Ovary (tissue), 9 donors: ENCODE results near the gene EYS. TPM values are rescaled to one million over a fixed set of nuclear protein-coding genes. Genes with fewer than 3 reads are reported as not detected.

Source experiments
- DNase-seq, 5 donors: peaks; one replicate each; pipeline ENCODE4 v3.0.0-alpha.2; 2019 to 2020
- H3K27ac ChIP-seq, 2 donors: fragments of 200-600 bp; one replicate each; pipeline versions ENCODE4 v1.5.1 to v1.8.0; 2019 to 2022
- H3K27me3 ChIP-seq: fragments of 200-600 bp; one replicate; pipeline ENCODE4 v1.8.0; 2022
- H3K36me3 ChIP-seq: fragments of 200-600 bp; sonication (generic); one replicate; pipeline ENCODE4 v1.5.1; 2019
- H3K4me1 ChIP-seq: one replicate; pipeline ENCODE4 v1.8.1; 2013; ENCODE audit warnings: mild to moderate bottlenecking, moderate library complexity; ENCODE audit not compliant: insufficient read depth
- H3K4me3 ChIP-seq: fragments of 200-600 bp; sonication (generic); one replicate; pipeline ENCODE4 v1.5.1; 2017
- H3K9me3 ChIP-seq, 2 donors: fragments of 200-600 bp in 1 of 2; sonication (generic) in 1 of 2; one replicate each; pipeline versions ENCODE4 v1.5.1 to v1.8.1; 2013 to 2019; ENCODE audit warnings: mild to moderate bottlenecking in 1 of 2, moderate library complexity in 1 of 2
- EP300 ChIP-seq: sonication (generic); formaldehyde crosslinking; IDR thresholded peaks from one replicate; pipeline ENCODE4 v1.6.1; 2017; ENCODE audit warnings: antibody characterized with exemption
- POLR2A ChIP-seq: fragments of 450-650 bp; IDR thresholded peaks from one replicate; pipeline ENCODE4 v1.6.1; 2017; ENCODE audit warnings: antibody characterized with exemption, mild to moderate bottlenecking, moderate library complexity
- WGBS, 3 donors: extraction: QIAGEN DNeasy Blood & Tissue Kit in 1 of 3; methylation state at CpG; one replicate each; pipeline versions ENCODE4 v1.1.5 to v1.1.7; 2013 to 2017; 5-methylcytosine and 5-hydroxymethylcytosine counted together
- intact Hi-C, 4 donors: fragments of 100-400 bp; cut with DNase I; formaldehyde crosslinking; loops; one replicate each; pipeline versions ENCODE4 v1.11.0 to v1.15.1; 2022 to 2023
- polyA plus RNA-seq, 2 donors: library from polyadenylated mRNA; stranded (reverse); fragments of 200-250 nt in 1 of 2; fragments of 350-450 nt in 1 of 2; fragmentation: Illumina TruSeq in 1 of 2; extraction: RNeasy Lipid Tissue Mini Kit (QIAGEN cat#74804) in 1 of 2; gene quantifications; one replicate each; pipeline ENCODE4 v1.2.3, GENCODE V29; 2013 to 2014
- total RNA-seq, 7 donors: library from RNA; depleted of rRNA in 2 of 7; stranded (reverse); fragments of >200 nt in 2 of 7; fragmentation: NEBNext Ultra II Directional in 3 of 7; extraction: Animal tissue kit (Norgen Biotek cat#: 25700) in 3 of 7; gene quantifications; one replicate each; pipeline versions ENCODE4 v1.1.0 to v1.2.4, GENCODE V29; 2016 to 2023
- TF ChIP-seq, protein P1 (sequence below), 3 donors: fragments of 450-650 bp in 2 of 3; fragments of 200-600 bp in 1 of 3; IDR thresholded peaks; one replicate each; pipeline versions ENCODE4 v1.5.1 to v1.8.0; 2016 to 2022; ENCODE audit warnings: antibody characterized with exemption in 3 of 3, mild to moderate bottlenecking in 1 of 3
- donor health status: DM: no; HTN: no; CAD: no; lungs with moderate emphysema.
- donor health status: DM: no; HTN: no; CAD: no.
- donor health status: Bipolar disorder and iron deficiency.
- donor health status: DM: yes; HTN: yes; CAD: no.
- donor health status: DM: no; HTN: no; CAD: no.
- donor health status: DM: yes; HTN: yes; CAD: no.

The EYS gene
- total and polyA plus RNA-seq, 9 donors, result under 0.01 to 0.03 (median 0.01) TPM; not detected in 6

DNA sequence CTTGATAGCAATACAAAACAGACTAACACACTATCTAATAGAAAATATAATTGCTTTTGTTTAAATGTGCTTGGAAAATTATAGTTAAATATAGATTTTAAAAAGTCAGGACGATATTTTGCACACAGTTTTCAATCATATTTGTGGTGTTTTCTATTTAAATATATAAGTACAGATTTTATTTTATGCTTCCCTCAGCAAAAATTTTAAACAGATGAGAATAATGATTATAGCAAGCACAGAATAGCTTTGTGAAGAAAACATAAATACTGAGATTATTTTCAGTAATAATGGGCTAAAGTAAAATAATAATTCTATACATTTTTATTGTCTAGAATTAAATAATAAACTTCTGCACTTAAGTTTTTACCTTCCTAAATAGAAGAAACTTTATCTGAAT lies 1262.0 kb downstream of the EYS start:
- no peaks in the 10 kb centered on the region for H3K27me3 ChIP-seq
- no peak for DNase-seq
- H3K9me3 ChIP-seq, result no peaks in the 10 kb centered on the region
- H3K36me3 ChIP-seq, result no peaks in the 10 kb centered on the region
- WGBS, 3 donors, result 70 to 77% (median 70%) methylated on average over 1 of the region's 1 CpG
- TF ChIP-seq POLR2A (no peak), EP300 (no peak)
- TF ChIP-seq, protein P1, sequence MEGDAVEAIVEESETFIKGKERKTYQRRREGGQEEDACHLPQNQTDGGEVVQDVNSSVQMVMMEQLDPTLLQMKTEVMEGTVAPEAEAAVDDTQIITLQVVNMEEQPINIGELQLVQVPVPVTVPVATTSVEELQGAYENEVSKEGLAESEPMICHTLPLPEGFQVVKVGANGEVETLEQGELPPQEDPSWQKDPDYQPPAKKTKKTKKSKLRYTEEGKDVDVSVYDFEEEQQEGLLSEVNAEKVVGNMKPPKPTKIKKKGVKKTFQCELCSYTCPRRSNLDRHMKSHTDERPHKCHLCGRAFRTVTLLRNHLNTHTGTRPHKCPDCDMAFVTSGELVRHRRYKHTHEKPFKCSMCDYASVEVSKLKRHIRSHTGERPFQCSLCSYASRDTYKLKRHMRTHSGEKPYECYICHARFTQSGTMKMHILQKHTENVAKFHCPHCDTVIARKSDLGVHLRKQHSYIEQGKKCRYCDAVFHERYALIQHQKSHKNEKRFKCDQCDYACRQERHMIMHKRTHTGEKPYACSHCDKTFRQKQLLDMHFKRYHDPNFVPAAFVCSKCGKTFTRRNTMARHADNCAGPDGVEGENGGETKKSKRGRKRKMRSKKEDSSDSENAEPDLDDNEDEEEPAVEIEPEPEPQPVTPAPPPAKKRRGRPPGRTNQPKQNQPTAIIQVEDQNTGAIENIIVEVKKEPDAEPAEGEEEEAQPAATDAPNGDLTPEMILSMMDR (IDR thresholded peaks at IDR 0.05), result no peak
- intact Hi-C loops, result loop anchor here in 1 of 4 donors (5.0 kb wide), 1 partner anchor 1608 kb away; no protein-coding TSS in a partner anchor
- no peak overlapping the region for H3K27ac ChIP-seq
- H3K4me1 ChIP-seq, result no peaks in the 10 kb centered on the region
- no peak overlapping the region for H3K4me3 ChIP-seq

DNA sequence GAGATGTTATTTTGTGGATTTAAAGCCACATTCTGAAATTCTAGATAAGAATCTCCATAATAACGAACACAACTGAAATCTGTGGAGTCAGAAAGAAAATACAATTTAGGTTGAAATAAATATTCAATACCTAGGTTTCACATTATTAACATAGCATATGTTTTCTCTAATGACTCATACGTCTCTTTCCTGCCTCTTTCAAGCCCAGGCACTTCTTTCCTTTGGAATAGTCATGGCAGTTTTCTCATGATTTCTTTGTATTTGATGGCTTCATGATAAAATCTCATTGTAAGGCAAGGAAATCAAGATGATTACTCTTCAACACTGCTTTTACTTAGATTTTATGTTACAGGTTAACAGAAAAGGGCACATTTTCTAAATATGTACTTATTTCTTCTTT lies 1267.8 kb downstream of the EYS start:
- intact Hi-C loops, result no loop called here
- Histone ChIP-seq H3K27me3 (no peaks in the 10 kb centered on the region), H3K4me3 (no peak overlapping the region), H3K9me3 (no peaks in the 10 kb centered on the region), H3K36me3 (no peaks in the 10 kb centered on the region), H3K27ac (no peak overlapping the region), H3K4me1 (no peaks in the 10 kb centered on the region)
- whole genome bisulfite sequencing, 3 donors, result 73 to 81% (median 80%) methylated on average over 2 of the region's 2 CpGs
- no peak for DNase-seq
- no peak for TF ChIP-seq EP300

DNA sequence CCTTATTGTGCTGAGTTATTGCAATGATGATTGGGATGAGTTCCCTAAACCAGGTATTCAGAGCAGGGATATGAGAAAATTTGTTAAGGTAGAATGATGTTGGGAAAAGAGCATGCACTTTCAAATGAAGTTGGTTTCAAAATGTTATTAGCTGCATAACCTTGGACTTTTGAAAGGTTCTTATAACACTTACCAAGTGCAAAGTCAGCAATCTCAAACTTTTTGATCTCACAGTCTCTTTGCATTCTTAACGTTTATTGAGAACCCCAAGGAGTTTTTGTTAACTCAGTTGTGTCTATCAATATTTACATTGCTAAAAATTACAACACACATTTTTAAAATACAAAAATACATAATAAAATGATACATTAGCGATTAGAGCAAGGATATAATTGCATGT lies 1269.0 kb downstream of the EYS start:
- 9 to 28% (median 10%) methylated on average over 2 of the region's 2 CpGs for WGBS, 3 donors
- Histone ChIP-seq H3K9me3 (no peaks in the 10 kb centered on the region), H3K27me3 (no peaks in the 10 kb centered on the region), H3K27ac (no peak overlapping the region), H3K36me3 (no peaks in the 10 kb centered on the region), H3K4me1 (no peaks in the 10 kb centered on the region), H3K4me3 (no peak overlapping the region)
- intact Hi-C loops, result no loop called here
- no peak for DNase-seq
- no peak for TF ChIP-seq EP300
- TF ChIP-seq POLR2A, result no peak
- TF ChIP-seq, protein P1 (IDR thresholded peaks at IDR 0.05), result no peak

DNA sequence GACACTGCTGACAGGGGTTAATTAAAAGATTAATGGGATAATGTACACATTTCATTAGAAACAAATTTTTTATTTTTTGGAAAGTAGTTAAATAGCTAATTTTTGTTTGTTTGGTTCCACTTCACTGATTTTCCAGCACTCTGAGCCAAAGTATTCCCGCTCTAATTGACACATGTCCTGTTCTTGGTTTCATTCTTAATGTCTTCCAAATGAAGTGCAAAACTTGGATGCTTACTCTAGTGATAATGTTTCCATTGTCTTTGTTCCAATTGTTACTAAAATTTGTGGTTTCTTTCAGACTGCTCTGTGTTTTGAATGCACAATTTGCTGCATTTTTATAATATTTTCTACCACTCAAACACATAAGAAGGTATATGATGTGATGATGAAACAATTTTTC lies 1277.1 kb downstream of the EYS start:
- WGBS, 3 donors, result 93 to 97% (median 96%) methylated on average over 1 of the region's 1 CpG
- H3K27ac ChIP-seq, result no peak overlapping the region
- H3K9me3 ChIP-seq, result no peaks in the 10 kb centered on the region
- no peaks in the 10 kb centered on the region for H3K36me3 ChIP-seq
- intact Hi-C loops, result no loop called here
- H3K4me3 ChIP-seq, result no peak overlapping the region
- H3K27me3 ChIP-seq, result no peaks in the 10 kb centered on the region
- no peaks in the 10 kb centered on the region for H3K4me1 ChIP-seq
- DNase-seq, result no peak
- TF ChIP-seq EP300 (no peak), POLR2A (no peak)
- TF ChIP-seq, protein P1 (IDR thresholded peaks at IDR 0.05), result no peak

DNA sequence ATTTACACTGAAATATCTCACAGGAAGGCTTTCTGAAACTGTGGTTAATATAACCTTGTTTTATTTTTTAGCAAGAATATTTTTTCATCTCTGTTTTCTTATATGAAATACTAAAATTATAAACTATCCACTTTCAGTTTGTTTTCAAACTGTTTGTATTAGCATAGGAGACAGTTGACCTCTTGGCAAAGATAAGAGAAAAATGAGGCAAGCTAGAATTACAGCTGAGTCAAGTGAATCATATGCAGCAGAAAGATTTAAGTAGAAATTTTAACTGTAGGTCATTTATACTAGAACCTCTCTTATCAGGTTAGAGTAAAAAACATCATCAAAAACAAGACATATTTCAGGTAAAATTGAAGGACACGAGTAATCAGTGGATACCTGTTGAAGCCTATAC lies 1278.8 kb downstream of the EYS start:
- intact Hi-C loops, result no loop called here
- no peaks in the 10 kb centered on the region for H3K36me3 ChIP-seq
- no peak for TF ChIP-seq EP300
- TF ChIP-seq POLR2A, result no peak
- TF ChIP-seq, protein P1 (IDR thresholded peaks at IDR 0.05), result no peak

More for the DNA sequence above, 1278.8 kb downstream of the EYS start:
- DNase-seq, result no peak
- WGBS, 3 donors, result 26 to 43% (median 39%) methylated on average over 1 of the region's 1 CpG
- H3K4me1 ChIP-seq, result no peaks in the 10 kb centered on the region
- H3K9me3 ChIP-seq, result no peaks in the 10 kb centered on the region
- no peak overlapping the region for H3K4me3 ChIP-seq
- no peaks in the 10 kb centered on the region for H3K27me3 ChIP-seq
- H3K27ac ChIP-seq, result no peak overlapping the region
